Small intestine (tissue), 7 donors: Measurements from ENCODE around the gene MUCL3. TPM values are rescaled to one million over a fixed set of nuclear protein-coding genes. Genes with fewer than 3 reads are reported as not detected.
A peak's percentile ranks its signal among the peaks of the same experiment; 100 is the strongest.
"Not testable (repeated sequence)": the region's sequence is repeated elsewhere in the genome, so short reads cannot be mapped to it uniquely, and the experiment has no call there.

ENCODE experiments used
- DNase-seq, 2 donors: peaks; one replicate each; pipeline versions ENCODE4 v3.0.0 to v3.0.0-alpha.2; 2013
- FAIRE-seq: peaks from 2 replicates; lab custom pipeline; 2012; peaks lifted over from hg19 to GRCh38; lab: Jason Lieb, UNC
- H3K27ac ChIP-seq, 3 donors: one replicate each; pipeline ENCODE4 v1.5.1; 2013; ENCODE audit warnings: low read length in 2 of 3, mild to moderate bottlenecking in 2 of 3, control low read depth in 1 of 3, inconsistent platforms in 1 of 3, low read depth in 1 of 3, moderate library complexity in 1 of 3
- H3K27me3 ChIP-seq, 3 donors: one replicate each; pipeline ENCODE4 v1.6.1; 2013; ENCODE audit warnings: low read length in 3 of 3, inconsistent platforms in 1 of 3; ENCODE audit not compliant: control insufficient read depth in 3 of 3, insufficient read depth in 3 of 3
- H3K36me3 ChIP-seq, 3 donors: one replicate each; pipeline ENCODE4 v1.6.1; 2013; ENCODE audit warnings: low read length in 3 of 3, inconsistent platforms in 1 of 3, low read depth in 1 of 3, mild to moderate bottlenecking in 1 of 3, moderate library complexity in 1 of 3; ENCODE audit not compliant: control insufficient read depth in 3 of 3, insufficient read depth in 2 of 3
- H3K4me1 ChIP-seq, 3 donors: one replicate each; pipeline ENCODE4 v1.6.1; 2013; ENCODE audit warnings: low read length in 2 of 3, inconsistent platforms in 1 of 3, low read depth in 1 of 3, mild to moderate bottlenecking in 1 of 3, moderate library complexity in 1 of 3; ENCODE audit not compliant: control insufficient read depth in 3 of 3, insufficient read depth in 2 of 3
- H3K4me3 ChIP-seq, 3 donors: one replicate each; pipeline ENCODE4 v1.5.1; 2013; ENCODE audit warnings: low read length in 3 of 3, control low read depth in 1 of 3, inconsistent platforms in 1 of 3, low read depth in 1 of 3, mild to moderate bottlenecking in 1 of 3, moderate library complexity in 1 of 3
- H3K9me3 ChIP-seq, 2 donors: one replicate each; pipeline ENCODE4 v1.6.1; 2013; ENCODE audit warnings: low read depth in 1 of 2, low read length in 1 of 2; ENCODE audit not compliant: control insufficient read depth in 2 of 2, insufficient read depth in 1 of 2
- WGBS, 3 donors: extraction: QIAGEN DNeasy Blood & Tissue Kit; methylation state at CpG; one replicate each; pipeline ENCODE4 v1.1.7; 2013; 5-methylcytosine and 5-hydroxymethylcytosine counted together
- polyA plus RNA-seq, 4 donors: library from polyadenylated mRNA; stranded (reverse) in 3 of 4; unstranded in 1 of 4; fragments of 200-250 nt in 3 of 4; fragments of 120-200 nt in 1 of 4; gene quantifications; one replicate each; pipeline versions ENCODE4 v1.2.1 to v1.2.3, GENCODE V29; 2013
- donor health status: healthy with polysubstance abuse.
- donor health status: control.
- donor health status: control.
- donor health status: Bipolar disorder and iron deficiency.
- donor health status: healthy.

MUCL3 gene
- polyA plus RNA-seq, 4 donors = 0.01 to 1.1 (median 0.57) TPM

DNA sequence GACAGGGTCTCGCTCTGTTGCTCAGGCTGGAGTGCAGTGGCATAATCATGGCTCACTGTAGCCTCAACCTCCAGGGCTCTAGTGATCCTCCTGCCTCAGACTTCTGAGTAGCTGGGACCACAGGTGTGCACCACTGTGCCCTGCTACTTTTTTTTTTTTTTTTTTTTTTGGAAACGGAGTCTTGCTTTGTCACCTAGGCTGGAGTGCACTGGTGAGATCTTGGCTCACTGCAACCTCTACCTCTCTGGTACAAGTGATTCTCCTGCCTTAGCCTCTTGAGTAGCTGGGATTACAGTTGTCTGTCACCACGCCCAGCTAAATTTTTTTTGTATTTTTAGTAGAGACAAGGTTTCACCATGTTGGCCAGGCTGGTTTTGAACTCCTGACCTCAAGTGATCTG is 13.7 kb upstream of the MUCL3 start:
- DNase-seq, H3K27ac ChIP-seq, FAIRE-seq, H3K27me3 ChIP-seq, H3K4me3 ChIP-seq, H3K4me1 ChIP-seq: not testable (repeated sequence)
- H3K9me3 ChIP-seq = peaks cover 0 to 11% of the 10 kb centered on the region in 2 donors
- 91 to 100% (median 94%) methylated on average over 3 of the region's 3 CpGs for WGBS, 3 donors
- H3K36me3 ChIP-seq = peaks cover 5 to 46% (median 22%) of the 10 kb centered on the region in 3 donors

DNA sequence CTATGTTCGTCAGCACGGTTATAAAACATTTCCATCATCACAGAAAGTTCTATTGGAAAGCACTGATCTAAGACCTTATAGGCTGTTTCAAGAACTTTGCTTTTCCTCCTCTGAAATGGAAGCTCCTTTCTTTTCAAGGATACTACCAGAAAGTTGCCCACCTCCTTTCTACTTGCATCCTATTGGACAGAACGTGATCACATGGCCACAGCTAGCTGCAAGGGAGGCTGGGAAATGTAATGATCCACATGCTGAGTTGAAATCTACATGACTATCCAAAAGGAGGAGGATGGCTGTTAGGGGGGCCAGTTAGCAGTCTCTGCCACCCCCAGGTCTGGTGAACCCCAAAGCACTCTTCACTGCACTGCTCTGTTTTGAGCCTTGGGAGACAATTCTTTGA is 12.1 kb upstream of the MUCL3 start:
- 86 to 100% (median 95%) methylated on average over 3 of the region's 3 CpGs for WGBS, 3 donors
- Histone ChIP-seq H3K4me1 (peaks cover 0 to 20% (median 9%) of the 10 kb centered on the region in 3 donors), H3K27ac (no peak overlapping the region), H3K9me3 (peaks cover 0 to 11% of the 10 kb centered on the region in 2 donors), H3K36me3 (peaks cover 5 to 30% (median 10%) of the 10 kb centered on the region in 3 donors), H3K27me3 (no peaks in the 10 kb centered on the region), H3K4me3 (no peak overlapping the region)
- FAIRE-seq (no peak), DNase-seq (no peak)

DNA sequence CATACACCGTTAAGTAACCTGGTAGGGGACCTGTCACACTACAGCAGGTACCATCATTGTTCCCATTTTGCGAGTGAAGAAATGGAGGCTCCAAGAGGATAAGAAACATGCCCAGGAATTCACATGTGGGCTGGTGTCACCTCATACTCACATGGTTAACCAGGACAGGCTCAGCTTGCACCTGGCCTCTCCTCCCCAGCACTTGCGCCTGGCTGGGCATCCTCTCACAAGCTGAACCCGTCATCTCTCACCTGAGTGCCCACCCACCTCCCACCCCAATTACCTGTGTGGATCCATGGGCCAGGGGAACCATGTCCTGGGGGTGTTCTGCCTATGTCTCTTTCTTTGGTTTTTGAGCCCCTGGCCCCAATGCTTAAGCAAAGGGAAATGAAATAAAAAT is 10.3 kb upstream of the MUCL3 start:
- no peak overlapping the region for H3K27ac ChIP-seq
- peaks cover 3 to 15% (median 3%) of the 10 kb centered on the region in 3 donors for H3K36me3 ChIP-seq
- H3K27me3 ChIP-seq = no peaks in the 10 kb centered on the region
- H3K4me3 ChIP-seq = no peak overlapping the region
- peaks cover 0 to 36% (median 9%) of the 10 kb centered on the region in 3 donors for H3K4me1 ChIP-seq
- WGBS, 3 donors = 89 to 95% (median 90%) methylated on average over 4 of the region's 4 CpGs
- no peak for DNase-seq
- H3K9me3 ChIP-seq = peaks cover 0 to 11% of the 10 kb centered on the region in 2 donors
- FAIRE-seq = no peak

DNA sequence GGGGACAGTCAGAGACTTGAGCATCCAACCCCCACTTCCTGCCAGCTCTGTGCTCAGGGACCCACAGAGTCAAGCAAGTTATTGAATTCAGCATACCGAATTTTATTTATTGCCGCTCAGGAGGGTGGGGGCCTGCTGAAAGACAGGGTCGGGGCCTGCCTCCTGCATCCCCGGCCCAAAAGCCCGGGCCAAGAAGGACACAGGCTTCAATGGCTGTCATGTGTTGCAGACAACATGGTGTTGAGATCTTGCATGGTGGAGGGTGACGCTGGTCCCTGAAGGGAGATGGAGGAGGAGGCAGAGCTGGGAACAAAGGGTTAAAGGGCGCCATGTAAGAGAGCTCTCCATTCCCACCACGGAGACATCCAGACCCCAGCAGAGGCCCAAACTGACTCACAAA is 9.5 kb upstream of the MUCL3 start:
- DNase-seq (no peak), FAIRE-seq (no peak)
- no peak overlapping the region for H3K27ac ChIP-seq
- peaks cover 0 to 11% of the 10 kb centered on the region in 2 donors for H3K9me3 ChIP-seq
- peaks cover 0 to 7% (median 0%) of the 10 kb centered on the region in 3 donors for H3K36me3 ChIP-seq
- H3K4me3 ChIP-seq = no peak overlapping the region
- no peaks in the 10 kb centered on the region for H3K27me3 ChIP-seq
- H3K4me1 ChIP-seq = peaks cover 0 to 36% (median 9%) of the 10 kb centered on the region in 3 donors
- 70 to 78% (median 73%) methylated on average over 8 of the region's 8 CpGs for WGBS, 3 donors

DNA sequence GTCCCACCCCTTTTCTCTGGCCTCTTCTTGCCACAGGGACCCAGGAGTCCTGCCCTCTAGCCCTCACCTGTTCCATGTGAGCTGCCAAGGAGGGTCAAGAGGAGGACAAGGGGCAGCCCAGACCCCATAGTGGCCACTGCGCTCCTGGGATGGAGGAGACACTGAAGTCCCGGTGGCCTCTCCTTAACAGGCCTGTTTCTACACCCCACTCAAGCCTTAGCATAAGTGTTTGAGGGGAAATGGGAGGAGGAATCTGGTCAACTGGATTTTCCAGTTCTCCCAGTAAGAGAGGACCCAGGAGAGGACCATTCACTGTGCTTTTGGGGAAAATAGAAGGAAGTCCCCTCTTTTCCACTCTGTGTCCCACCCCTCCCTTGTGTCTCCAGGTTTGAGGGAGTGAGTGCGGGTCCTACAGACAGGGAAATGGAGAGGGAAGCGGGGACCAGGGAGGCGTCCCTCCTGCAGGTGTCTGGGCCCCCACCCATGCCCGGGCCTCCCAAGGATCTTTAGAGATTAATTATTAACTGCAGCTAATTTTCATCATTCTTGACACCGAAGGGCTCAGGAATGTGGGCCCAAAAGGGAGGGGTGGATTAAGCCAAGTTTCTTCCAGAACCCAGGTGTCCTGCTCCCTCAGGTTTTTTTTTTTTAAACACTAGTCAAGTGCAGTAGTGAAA is 8.7 kb upstream of the MUCL3 start, which contains the start of gene SFTA2:
TSS of gene SFTA2 (minus strand) at position 202 of the 677 bp plus-strand sequence. CDS start at position 128, 74 bp downstream.
- peaks cover 0 to 11% of the 10 kb centered on the region in 2 donors for H3K9me3 ChIP-seq
- 34 to 61% (median 38%) methylated on average over 7 of the region's 7 CpGs for WGBS, 3 donors
- H3K4me3 ChIP-seq = no peak within 1 kb of the TSS
- peak within 1 kb of the TSS in 1 of 3 donors; percentile 21 for H3K27ac ChIP-seq
- no peak for FAIRE-seq
- peaks cover 0 to 36% (median 9%) of the 10 kb centered on the region in 3 donors for H3K4me1 ChIP-seq
- peak; percentile 45 to 55 for DNase-seq
- H3K36me3 ChIP-seq = no peaks in the 10 kb centered on the region
- no peaks in the 10 kb centered on the region for H3K27me3 ChIP-seq

DNA sequence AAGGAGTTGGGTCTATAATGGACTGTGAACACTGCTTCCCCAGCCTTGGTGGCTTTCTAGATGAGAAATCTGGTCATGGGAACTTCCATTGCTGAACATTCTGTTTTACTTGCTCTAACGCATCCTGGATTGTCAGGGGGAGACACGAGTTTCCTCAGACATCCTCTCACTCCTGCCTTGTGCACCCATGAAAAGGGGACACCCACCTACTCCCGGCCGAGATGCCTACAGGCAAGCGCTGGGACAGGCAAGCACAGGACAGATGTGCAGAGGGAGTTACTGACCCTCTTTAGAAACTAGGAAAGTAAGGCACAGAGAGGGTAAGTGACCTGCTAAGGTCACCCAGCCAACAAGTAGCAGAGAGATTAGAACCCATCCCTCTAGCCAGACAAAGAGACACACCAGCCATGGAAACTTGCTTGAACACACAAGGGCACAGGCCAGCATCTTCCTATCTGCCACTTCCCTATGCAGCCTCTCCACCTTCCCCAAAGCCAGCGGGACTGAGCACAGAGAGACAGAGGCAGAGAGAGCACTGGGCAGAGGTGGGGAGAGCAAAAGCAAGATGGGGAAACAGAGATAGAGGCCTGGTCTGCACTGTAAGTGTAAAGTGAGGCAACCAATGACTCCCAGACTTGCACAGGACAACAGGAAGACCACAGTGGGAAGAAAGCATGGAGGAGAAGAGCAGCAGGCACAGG is 8.0 kb upstream of the MUCL3 start:
- DNase-seq (no peak), FAIRE-seq (no peak)
- no peaks in the 10 kb centered on the region for H3K36me3 ChIP-seq
- 61 to 75% (median 67%) methylated on average over 6 of the region's 6 CpGs for WGBS, 3 donors
- no peak overlapping the region for H3K4me3 ChIP-seq
- no peaks in the 10 kb centered on the region for H3K27me3 ChIP-seq
- H3K9me3 ChIP-seq = peaks cover 0 to 11% of the 10 kb centered on the region in 2 donors
- peaks cover 0 to 36% (median 9%) of the 10 kb centered on the region in 3 donors for H3K4me1 ChIP-seq
- H3K27ac ChIP-seq = peak overlapping the region in 1 of 3 donors; percentile 11

DNA sequence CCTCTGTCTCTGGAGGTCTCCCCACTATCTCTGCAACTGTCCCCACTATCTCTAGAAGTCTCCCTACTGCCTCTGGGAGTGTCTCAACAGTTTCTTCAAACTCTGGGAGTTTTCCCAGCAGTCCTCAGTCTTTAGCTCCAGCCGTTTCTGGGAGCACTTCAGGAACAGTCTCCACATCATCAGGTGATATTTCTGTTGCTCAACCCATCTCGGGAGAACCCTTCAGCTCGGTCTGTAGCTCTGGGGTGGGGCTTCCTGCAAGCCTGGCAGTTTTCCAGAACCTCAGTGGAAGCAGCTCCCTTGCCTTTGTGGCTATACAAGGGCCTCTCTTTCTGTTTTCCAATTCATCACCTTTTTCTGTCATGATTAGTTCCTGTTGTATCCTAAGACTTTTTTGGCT is 5.8 kb upstream of the MUCL3 start:
- no peaks in the 10 kb centered on the region for H3K9me3 ChIP-seq
- no peaks in the 10 kb centered on the region for H3K36me3 ChIP-seq
- H3K4me3 ChIP-seq = no peak overlapping the region
- peak; percentile 56 to 85 for DNase-seq
- no peaks in the 10 kb centered on the region for H3K27me3 ChIP-seq
- FAIRE-seq = no peak
- H3K27ac ChIP-seq = peak overlapping the region in 1 of 3 donors; percentile 76
- peaks cover 0 to 39% (median 9%) of the 10 kb centered on the region in 3 donors for H3K4me1 ChIP-seq
- WGBS, 3 donors = 14 to 19% (median 19%) methylated on average over 3 of the region's 3 CpGs

DNA sequence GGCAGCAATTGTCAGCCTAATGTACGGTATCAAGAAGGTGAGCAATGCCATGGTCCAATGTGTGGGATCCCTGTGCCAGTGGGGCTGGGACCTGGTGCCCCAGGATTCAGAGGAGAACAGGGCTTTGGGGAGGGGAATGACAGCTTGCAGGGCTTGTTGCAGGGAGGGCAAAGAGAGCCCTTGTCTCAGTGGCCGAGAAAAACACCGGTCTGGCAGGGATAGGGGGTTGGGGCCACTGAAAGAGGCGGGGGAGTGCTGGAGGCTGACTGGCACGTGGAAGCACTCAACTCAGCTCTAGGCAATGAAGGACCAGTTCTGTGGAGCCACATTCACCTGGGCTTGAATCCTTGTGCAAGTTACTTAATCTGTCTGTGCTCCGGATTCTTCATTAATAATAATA is 3.5 kb upstream of the MUCL3 start:
- Histone ChIP-seq H3K4me3 (no peak overlapping the region), H3K27ac (no peak overlapping the region), H3K4me1 (peaks cover 0 to 37% (median 10%) of the 10 kb centered on the region in 3 donors), H3K27me3 (peaks cover 0 to 2% (median 0%) of the 10 kb centered on the region in 3 donors), H3K9me3 (no peaks in the 10 kb centered on the region), H3K36me3 (no peaks in the 10 kb centered on the region)
- DNase-seq (no peak), FAIRE-seq (no peak)
- WGBS, 3 donors = 81 to 84% (median 83%) methylated on average over 6 of the region's 6 CpGs
